ENCODE results near the gene TTC21B.

TTC21B gene

DNA sequence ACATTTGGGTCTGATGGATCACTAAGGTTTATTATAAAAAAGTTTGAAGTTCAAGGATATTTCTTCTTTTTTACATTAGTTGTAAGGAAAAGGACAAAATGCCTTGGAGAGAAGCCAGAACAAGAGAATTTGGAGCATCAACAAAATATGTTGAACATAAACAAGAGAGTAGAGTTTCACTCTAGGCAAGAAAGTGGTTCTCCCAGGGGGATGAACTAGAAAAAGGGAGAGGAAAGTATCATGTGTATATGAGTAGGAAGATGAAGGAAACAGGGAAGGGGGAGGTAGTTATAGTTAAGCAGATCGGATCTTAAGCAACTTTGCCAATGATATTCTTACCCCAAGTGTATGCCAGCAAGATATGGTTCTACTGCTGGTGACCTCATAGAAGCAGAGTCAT, 95.7 kb downstream of the TTC21B start:
- DNase-seq (ENCODE audit: extremely low read depth, insufficient read length): no peak
- H3K27me3 ChIP-seq (replicated peaks; ENCODE audit: control insufficient read depth, insufficient read depth, low read length): no peaks in the 10 kb centered on the region
- TF ChIP-seq, protein P1, sequence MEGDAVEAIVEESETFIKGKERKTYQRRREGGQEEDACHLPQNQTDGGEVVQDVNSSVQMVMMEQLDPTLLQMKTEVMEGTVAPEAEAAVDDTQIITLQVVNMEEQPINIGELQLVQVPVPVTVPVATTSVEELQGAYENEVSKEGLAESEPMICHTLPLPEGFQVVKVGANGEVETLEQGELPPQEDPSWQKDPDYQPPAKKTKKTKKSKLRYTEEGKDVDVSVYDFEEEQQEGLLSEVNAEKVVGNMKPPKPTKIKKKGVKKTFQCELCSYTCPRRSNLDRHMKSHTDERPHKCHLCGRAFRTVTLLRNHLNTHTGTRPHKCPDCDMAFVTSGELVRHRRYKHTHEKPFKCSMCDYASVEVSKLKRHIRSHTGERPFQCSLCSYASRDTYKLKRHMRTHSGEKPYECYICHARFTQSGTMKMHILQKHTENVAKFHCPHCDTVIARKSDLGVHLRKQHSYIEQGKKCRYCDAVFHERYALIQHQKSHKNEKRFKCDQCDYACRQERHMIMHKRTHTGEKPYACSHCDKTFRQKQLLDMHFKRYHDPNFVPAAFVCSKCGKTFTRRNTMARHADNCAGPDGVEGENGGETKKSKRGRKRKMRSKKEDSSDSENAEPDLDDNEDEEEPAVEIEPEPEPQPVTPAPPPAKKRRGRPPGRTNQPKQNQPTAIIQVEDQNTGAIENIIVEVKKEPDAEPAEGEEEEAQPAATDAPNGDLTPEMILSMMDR (IDR thresholded peaks at IDR 0.05; ENCODE audit: insufficient read depth, low read length, poor library complexity, severe bottlenecking): no peak

DNA sequence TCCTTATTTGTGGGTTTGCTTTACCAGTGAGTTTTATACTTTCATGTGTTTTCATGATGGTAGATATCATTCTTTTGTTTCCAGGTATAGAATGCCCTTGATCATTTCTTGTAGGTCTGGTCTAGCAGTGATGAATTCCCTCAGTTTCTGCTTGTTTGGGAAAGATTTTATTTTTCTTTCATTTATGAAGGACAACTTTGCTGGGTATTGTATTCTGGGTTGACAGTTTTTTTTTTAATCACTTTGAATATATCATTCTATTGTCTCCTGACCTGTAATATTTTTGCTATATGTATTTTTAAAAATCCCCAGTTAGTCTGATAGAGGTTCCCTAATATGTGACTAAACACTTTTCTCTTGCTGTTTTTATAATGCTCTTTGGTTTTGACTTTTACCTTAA, 101.2 kb downstream of the TTC21B start:
- no peak overlapping the region for H3K4me3 ChIP-seq (replicated peaks; ENCODE audit: low read depth, low read length)
- TF ChIP-seq, protein P1 (IDR thresholded peaks at IDR 0.05; ENCODE audit: insufficient read depth, low read length, poor library complexity, severe bottlenecking): no peak
- DNase-seq (ENCODE audit: extremely low read depth, insufficient read length): no peak
- no peaks in the 10 kb centered on the region for H3K36me3 ChIP-seq (ENCODE audit: control insufficient read depth, insufficient read depth, low read length)
- no peaks in the 10 kb centered on the region for H3K27me3 ChIP-seq (replicated peaks; ENCODE audit: control insufficient read depth, insufficient read depth, low read length)

More for the DNA sequence above, 95.7 kb downstream of the TTC21B start:
- Histone ChIP-seq H3K36me3 (ENCODE audit: control insufficient read depth, insufficient read depth, low read length) (no peaks in the 10 kb centered on the region), H3K4me3 (replicated peaks; ENCODE audit: low read depth, low read length) (no peak overlapping the region)

DNA sequence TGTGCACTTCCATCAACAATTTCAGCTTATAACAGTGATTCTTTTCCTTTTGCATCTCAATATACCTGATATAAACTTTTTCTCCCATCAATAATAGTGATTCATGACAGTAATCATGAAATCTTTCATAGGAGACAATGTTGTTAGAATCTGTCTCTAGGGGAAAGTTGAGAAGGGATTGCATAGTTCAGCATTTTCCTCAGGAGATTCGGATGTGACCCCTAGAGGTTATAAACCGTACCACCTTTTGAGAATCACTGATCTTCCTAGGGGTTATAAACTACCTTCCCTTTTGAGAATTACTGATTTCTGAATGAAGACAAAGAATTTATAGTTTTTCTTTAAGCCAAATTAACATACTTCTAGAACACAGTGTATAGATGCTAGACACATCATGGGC, 106.6 kb downstream of the TTC21B start:
- TF ChIP-seq, protein P1 (IDR thresholded peaks at IDR 0.05; ENCODE audit: insufficient read depth, low read length, poor library complexity, severe bottlenecking): no peak
- no peak overlapping the region for H3K4me3 ChIP-seq (replicated peaks; ENCODE audit: low read depth, low read length)
- no peak for DNase-seq (ENCODE audit: extremely low read depth, insufficient read length)
- H3K27me3 ChIP-seq (replicated peaks; ENCODE audit: control insufficient read depth, insufficient read depth, low read length): no peaks in the 10 kb centered on the region
- no peaks in the 10 kb centered on the region for H3K36me3 ChIP-seq (ENCODE audit: control insufficient read depth, insufficient read depth, low read length)

DNA sequence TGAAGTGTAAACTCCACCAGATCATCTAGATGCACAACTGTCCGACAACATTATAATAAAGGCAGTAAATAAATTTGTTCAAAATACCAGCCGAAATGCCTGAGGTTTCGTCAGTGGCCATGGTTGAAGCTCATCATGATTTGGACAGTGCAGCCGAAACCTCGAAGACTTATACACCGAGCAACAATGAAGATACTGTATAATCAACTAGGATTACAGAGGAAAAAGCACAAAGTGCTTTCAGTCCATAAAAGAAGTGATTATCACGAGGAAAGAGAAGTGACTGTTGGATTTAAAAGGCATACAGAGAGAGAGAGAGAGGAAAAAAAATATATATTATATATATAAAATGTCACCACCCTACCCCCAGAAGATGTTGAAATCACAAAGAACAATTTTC, 107.5 kb downstream of the TTC21B start:
- Histone ChIP-seq H3K4me3 (replicated peaks; ENCODE audit: low read depth, low read length) (no peak overlapping the region), H3K27me3 (replicated peaks; ENCODE audit: control insufficient read depth, insufficient read depth, low read length) (no peaks in the 10 kb centered on the region), H3K36me3 (ENCODE audit: control insufficient read depth, insufficient read depth, low read length) (no peaks in the 10 kb centered on the region)
- DNase-seq (ENCODE audit: extremely low read depth, insufficient read length): no peak
- TF ChIP-seq, protein P1 (IDR thresholded peaks at IDR 0.05; ENCODE audit: insufficient read depth, low read length, poor library complexity, severe bottlenecking): no peak

DNA sequence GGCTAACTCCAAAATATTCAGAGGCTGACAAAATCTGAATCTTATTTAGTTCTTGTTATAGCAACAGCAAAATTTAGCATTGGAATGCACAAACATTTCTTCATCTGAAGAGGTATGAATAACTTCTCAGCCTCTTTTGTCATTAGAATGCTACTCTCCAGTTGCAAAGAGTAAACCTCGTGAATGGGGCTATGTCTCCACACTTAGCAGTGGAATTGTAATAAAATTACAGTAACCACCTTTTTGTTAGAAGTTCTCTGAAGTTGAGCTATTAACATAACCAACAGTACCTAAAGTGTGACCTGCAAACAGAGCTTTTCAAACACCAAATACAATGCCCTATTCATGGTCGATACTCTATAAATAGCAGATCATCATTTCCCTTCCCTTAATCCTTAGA, 109.4 kb downstream of the TTC21B start:
- no peaks in the 10 kb centered on the region for H3K27me3 ChIP-seq (replicated peaks; ENCODE audit: control insufficient read depth, insufficient read depth, low read length)
- H3K4me3 ChIP-seq (replicated peaks; ENCODE audit: low read depth, low read length): no peak overlapping the region
- H3K36me3 ChIP-seq (ENCODE audit: control insufficient read depth, insufficient read depth, low read length): no peaks in the 10 kb centered on the region
- DNase-seq (ENCODE audit: extremely low read depth, insufficient read length): no peak
- TF ChIP-seq, protein P1 (IDR thresholded peaks at IDR 0.05; ENCODE audit: insufficient read depth, low read length, poor library complexity, severe bottlenecking): no peak

DNA sequence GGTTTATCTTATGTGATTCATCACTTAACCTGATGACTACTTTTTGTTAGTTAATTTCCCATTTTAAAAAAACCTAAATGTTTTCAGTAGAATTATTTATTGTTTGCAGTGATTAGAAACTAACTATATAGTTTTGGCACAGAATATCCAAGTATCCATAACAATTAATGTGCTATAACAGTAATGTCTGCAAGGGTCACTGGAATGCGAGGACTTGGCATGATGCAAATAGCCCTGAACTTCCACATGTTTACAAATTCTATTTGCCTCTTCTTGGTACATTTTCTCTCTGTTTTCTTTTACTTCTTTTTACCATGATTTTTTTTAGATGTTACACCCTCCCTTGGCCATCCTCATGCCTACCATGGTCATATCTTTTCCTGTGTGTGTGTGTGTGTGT, 110.2 kb downstream of the TTC21B start:
- H3K4me3 ChIP-seq (replicated peaks; ENCODE audit: low read depth, low read length): no peak overlapping the region
- H3K27me3 ChIP-seq (replicated peaks; ENCODE audit: control insufficient read depth, insufficient read depth, low read length): no peaks in the 10 kb centered on the region
- no peak for DNase-seq (ENCODE audit: extremely low read depth, insufficient read length)
- H3K36me3 ChIP-seq (ENCODE audit: control insufficient read depth, insufficient read depth, low read length): no peaks in the 10 kb centered on the region
- TF ChIP-seq, protein P1 (IDR thresholded peaks at IDR 0.05; ENCODE audit: insufficient read depth, low read length, poor library complexity, severe bottlenecking): no peak

All from GM06990 (cell line).